MCF 10A (cell line): ENCODE results near the gene PLAC8L1. TPM values are rescaled to one million over a fixed set of nuclear protein-coding genes. Genes with fewer than 3 reads are reported as not detected.

ENCODE experiments used
- BruUV-seq: library from RNA; stranded (reverse); fragments of 400-500 nt; replicated peaks from 2 replicates; lab custom pipeline; 2021; lab: Mats Ljungman, UMichigan
- CTCF ChIA-PET: fragments of 300-600 bp; sonication (Branson Sonifier 250); formaldehyde crosslinking; extraction: SDS; loops from one replicate; lab custom pipeline; 2021; ENCODE audit warnings: antibody characterized with exemption, inconsistent platforms; lab: Yijun Ruan, JAX
- POLR2A ChIA-PET: fragments of 300-600, 350-650 bp; sonication (Branson Sonifier 250); formaldehyde crosslinking; extraction: SDS; loops from one replicate; lab custom pipeline; 2020; ENCODE audit warnings: antibody characterized with exemption, inconsistent platforms; lab: Yijun Ruan, JAX
- DNase-seq: peaks from one replicate; pipeline ENCODE4 v3.0.0-alpha.2; 2018; ENCODE audit not compliant: unreplicated experiment
- H3K27ac Mint-ChIP-seq: one replicate; pipeline ENCODE4 v1.8.0; 2022; ENCODE audit warnings: mild to moderate bottlenecking, low read depth, mixed read lengths; ENCODE audit not compliant: unreplicated experiment
- H3K27me3 Mint-ChIP-seq: one replicate; pipeline ENCODE4 v1.8.0; 2022; ENCODE audit warnings: mixed read lengths; ENCODE audit not compliant: insufficient read depth, unreplicated experiment
- H3K36me3 Mint-ChIP-seq: one replicate; pipeline ENCODE4 v1.8.0; 2022; ENCODE audit warnings: mild to moderate bottlenecking, moderate library complexity, mixed read lengths; ENCODE audit not compliant: insufficient read depth, unreplicated experiment
- H3K4me1 Mint-ChIP-seq: one replicate; pipeline ENCODE4 v1.8.0; 2022; ENCODE audit warnings: mixed read lengths; ENCODE audit not compliant: insufficient read depth, unreplicated experiment
- H3K4me3 Mint-ChIP-seq: one replicate; pipeline ENCODE4 v1.8.0; 2022; ENCODE audit warnings: mild to moderate bottlenecking, moderate library complexity, mixed read lengths; ENCODE audit not compliant: unreplicated experiment
- H3K9me3 Mint-ChIP-seq: one replicate; pipeline ENCODE4 v1.8.0; 2022; ENCODE audit warnings: mixed read lengths; ENCODE audit not compliant: unreplicated experiment
- intact Hi-C: fragments of 100-400 bp; cut with micrococcal nuclease; formaldehyde crosslinking; loops from 2 replicates; pipeline ENCODE4 v1.14.1; 2022
- total RNA-seq: library from RNA; stranded (reverse); gene quantifications from 2 replicates; pipeline ENCODE4 v1.2.3, GENCODE V29; 2022
- TF ChIP-seq, protein P1 (sequence below): fragments of 200-600 bp; IDR thresholded peaks from one replicate; pipeline ENCODE4 v1.8.0; 2022; ENCODE audit warnings: antibody characterized with exemption, mild to moderate bottlenecking; ENCODE audit not compliant: unreplicated experiment

Gene PLAC8L1
- total RNA-seq, 1 experiment from 2014 or later = 2.5 TPM

DNA sequence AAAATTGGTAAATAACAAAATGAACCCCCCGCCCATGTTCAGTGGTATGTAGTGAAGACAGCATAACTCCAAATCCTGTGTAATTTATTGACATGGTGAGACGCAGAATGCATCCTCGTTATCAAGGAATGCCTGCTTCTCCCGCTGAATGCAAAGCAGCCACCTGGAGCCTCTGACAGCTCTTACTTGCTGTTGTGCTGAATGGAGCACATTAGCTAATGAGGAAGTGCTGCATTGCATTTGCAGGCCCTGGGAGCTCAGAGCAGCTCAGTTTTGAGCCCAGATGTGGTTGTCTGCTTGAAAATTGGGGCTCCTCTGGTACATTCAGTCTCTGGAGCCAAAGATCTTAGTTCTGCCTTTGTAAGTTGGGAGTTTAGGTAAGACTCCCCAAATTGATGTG, 28.9 kb downstream of the PLAC8L1 start:
- ChIA-PET POLR2A (no interaction called here), CTCF (interaction anchor here (1.0 kb wide), 1 partner anchor 54 kb away, joined by 4 read pairs; no protein-coding TSS in a partner anchor)
- H3K27me3 Mint-ChIP-seq = no peaks in the 10 kb centered on the region
- no peak overlapping the region for H3K4me3 Mint-ChIP-seq
- BruUV-seq = no TSS peak
- H3K4me1 Mint-ChIP-seq = peaks cover 21% of the 10 kb centered on the region
- no peaks in the 10 kb centered on the region for H3K9me3 Mint-ChIP-seq
- H3K36me3 Mint-ChIP-seq = peaks cover 7% of the 10 kb centered on the region
- TF ChIP-seq, protein P1, sequence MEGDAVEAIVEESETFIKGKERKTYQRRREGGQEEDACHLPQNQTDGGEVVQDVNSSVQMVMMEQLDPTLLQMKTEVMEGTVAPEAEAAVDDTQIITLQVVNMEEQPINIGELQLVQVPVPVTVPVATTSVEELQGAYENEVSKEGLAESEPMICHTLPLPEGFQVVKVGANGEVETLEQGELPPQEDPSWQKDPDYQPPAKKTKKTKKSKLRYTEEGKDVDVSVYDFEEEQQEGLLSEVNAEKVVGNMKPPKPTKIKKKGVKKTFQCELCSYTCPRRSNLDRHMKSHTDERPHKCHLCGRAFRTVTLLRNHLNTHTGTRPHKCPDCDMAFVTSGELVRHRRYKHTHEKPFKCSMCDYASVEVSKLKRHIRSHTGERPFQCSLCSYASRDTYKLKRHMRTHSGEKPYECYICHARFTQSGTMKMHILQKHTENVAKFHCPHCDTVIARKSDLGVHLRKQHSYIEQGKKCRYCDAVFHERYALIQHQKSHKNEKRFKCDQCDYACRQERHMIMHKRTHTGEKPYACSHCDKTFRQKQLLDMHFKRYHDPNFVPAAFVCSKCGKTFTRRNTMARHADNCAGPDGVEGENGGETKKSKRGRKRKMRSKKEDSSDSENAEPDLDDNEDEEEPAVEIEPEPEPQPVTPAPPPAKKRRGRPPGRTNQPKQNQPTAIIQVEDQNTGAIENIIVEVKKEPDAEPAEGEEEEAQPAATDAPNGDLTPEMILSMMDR = no peak
- intact Hi-C loops = loop anchor here (10.0 kb wide), 1 partner anchor 348 kb away; no protein-coding TSS in a partner anchor
- no peak for DNase-seq
- no peak overlapping the region for H3K27ac Mint-ChIP-seq

DNA sequence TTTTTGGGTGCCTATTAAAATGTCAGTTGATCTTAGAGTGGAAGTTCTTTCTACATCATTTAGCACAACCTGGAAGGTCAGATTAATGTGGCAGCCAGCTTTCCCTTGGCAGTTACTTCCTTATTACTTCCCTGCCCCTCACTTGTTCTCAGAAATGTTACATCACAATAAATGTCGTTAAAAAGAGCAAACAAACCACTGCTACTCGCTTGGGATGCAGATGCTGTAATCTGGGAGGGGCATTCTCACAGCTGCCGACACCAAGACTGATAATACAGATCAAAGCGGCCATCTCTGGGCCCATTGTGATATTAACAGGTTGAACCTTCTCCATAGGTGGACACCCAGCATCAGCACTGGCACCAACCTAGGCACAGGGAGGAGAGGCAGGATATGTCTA, 29.3 kb downstream of the PLAC8L1 start:
- intact Hi-C loops = loop anchor here (10.0 kb wide), 1 partner anchor 349 kb away; no protein-coding TSS in a partner anchor
- no TSS peak for BruUV-seq
- Mint-ChIP-seq H3K9me3 (no peaks in the 10 kb centered on the region), H3K36me3 (peaks cover 6% of the 10 kb centered on the region), H3K27ac (no peak overlapping the region), H3K4me1 (peaks cover 24% of the 10 kb centered on the region), H3K4me3 (no peak overlapping the region), H3K27me3 (no peaks in the 10 kb centered on the region)
- POLR2A ChIA-PET = no interaction called here
- DNase-seq = no peak
- CTCF ChIA-PET = interaction anchor here (0.6 to 1.0 kb wide), 2 partner anchors 55 to 108 kb away, joined by 3 to 4 read pairs; no protein-coding TSS in a partner anchor
- TF ChIP-seq, protein P1 = no peak

DNA sequence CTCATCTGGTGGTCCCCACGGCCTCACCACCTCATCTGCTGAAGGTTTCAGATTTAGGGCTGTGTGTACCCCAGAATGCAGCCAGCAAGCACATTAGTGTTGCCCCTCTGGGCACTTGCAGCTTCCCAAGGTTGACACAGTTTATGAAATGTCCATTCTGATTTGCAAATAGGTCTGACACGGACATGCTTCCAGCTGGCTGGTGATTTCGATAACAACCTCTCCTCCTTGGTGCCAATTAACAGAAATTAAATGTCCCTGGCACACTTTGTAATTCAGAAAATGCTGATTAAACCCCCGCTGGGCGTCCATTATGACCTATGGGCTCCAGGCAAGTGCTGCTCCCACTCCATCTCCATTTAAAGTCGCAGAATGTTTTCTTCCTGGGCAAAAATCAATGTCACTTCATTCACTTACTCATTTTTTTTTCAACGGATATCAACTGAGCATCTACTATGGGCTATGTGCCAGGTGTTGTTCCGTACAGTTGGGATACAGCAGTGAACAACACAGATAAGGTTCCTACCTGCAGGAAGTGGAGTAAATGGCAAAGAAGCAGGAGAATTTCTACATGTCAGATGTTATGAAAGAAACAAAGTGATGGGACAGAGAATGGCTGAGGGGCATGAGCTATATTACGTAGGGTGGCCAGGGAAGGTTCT, 32.0 kb downstream of the PLAC8L1 start:
- POLR2A ChIA-PET = no interaction called here
- Mint-ChIP-seq H3K4me3 (no peak overlapping the region), H3K36me3 (peaks cover 3% of the 10 kb centered on the region), H3K27ac (no peak overlapping the region), H3K9me3 (no peaks in the 10 kb centered on the region), H3K27me3 (no peaks in the 10 kb centered on the region), H3K4me1 (peaks cover 13% of the 10 kb centered on the region)
- DNase-seq = no peak
- BruUV-seq = no TSS peak
- CTCF ChIA-PET = interaction anchor here (0.6 to 1.1 kb wide), 3 partner anchors 22 to 248 kb away, joined by 3 to 4 read pairs (median 3); no protein-coding TSS in a partner anchor
- intact Hi-C loops = loop anchor here (10.0 kb wide), 1 partner anchor 351 kb away; no protein-coding TSS in a partner anchor
- TF ChIP-seq, protein P1 = no peak

DNA sequence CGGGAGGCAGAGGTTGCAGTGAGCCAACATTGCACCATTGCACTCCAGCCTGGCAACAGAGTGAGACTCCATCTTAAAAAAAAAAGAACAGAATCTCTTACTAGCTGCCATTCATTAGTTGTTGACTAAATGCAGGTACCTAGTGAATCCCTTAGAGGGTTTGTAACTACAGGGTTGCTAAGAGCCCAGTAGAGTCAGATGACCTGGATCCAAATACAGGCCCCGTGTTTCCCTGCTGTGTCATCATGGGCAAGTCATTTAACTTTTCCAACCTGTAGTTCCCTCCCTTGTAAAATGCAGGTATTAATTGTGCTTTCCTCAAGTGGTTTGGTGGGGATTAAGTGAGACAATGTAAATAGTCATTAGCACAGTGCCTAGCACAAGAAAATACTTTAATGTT, 32.8 kb downstream of the PLAC8L1 start:
- H3K4me1 Mint-ChIP-seq = peaks cover 13% of the 10 kb centered on the region
- no peak for DNase-seq
- no peaks in the 10 kb centered on the region for H3K9me3 Mint-ChIP-seq
- H3K4me3 Mint-ChIP-seq = no peak overlapping the region
- CTCF ChIA-PET = interaction anchor here (0.6 to 2.1 kb wide), 4 partner anchors 9 to 237 kb away, joined by 3 to 10 read pairs (median 6); partner anchors contain the start of gene PRELID2
- BruUV-seq = no TSS peak
- H3K27me3 Mint-ChIP-seq = no peaks in the 10 kb centered on the region
- intact Hi-C loops = loop anchor here (10.0 kb wide), 1 partner anchor 352 kb away; no protein-coding TSS in a partner anchor
- POLR2A ChIA-PET = interaction anchor here (0.6 to 1.6 kb wide), 3 partner anchors 10 to 135 kb away, joined by 3 read pairs; no protein-coding TSS in a partner anchor
- TF ChIP-seq, protein P1 = no peak
- peak overlapping the region; percentile 58 for H3K27ac Mint-ChIP-seq
- H3K36me3 Mint-ChIP-seq = peaks cover 8% of the 10 kb centered on the region
